ENCODE measurements around the gene HSPA1L.

HSPA1L gene

DNA sequence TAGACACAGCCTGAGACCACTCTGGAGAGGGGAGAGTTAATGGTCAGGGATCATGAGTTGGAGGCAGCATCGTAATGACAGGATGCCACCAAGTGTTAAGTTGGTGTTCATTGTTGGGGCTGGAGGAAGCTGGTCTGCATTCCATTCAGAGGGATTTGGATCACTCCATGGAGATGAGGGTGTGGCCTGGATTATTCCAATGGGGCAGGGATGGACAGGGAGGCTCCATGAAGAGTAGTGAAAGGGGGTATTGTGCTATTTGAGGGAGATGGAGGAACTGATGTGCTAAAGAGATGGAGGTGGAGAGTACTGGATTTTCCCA, 51.5 kb downstream of the HSPA1L start:
- DNase-seq: no peak

- no peak for DNase-seq
Observed at GRCh38 chr6:31762878-31763618, 52.0 kb downstream of the HSPA1L start.

DNA sequence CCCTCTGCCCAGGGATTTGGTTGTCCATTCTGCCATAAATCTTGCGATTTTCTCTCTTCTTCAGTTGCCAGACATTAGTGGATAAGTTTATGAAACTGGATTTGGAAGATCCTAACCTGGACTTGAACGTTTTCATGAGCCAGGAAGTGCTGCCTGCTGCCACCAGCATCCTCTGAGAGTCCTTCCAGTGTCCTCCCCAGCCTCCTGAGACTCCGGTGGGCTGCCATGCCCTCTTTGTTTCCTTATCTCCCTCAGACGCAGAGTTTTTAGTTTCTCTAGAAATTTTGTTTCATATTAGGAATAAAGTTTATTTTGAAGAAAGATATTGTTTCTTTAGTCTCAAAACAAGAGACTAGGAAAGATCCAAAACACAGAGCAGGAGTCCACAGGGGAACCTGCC, 52.7 kb downstream of the HSPA1L start, which contains the start of gene SAPCD1:
Gene SAPCD1 (plus strand): TSS at position 301 of the 400 bp plus-strand sequence. CDS start 399 bp downstream, outside the sequence.
- no peak for DNase-seq

DNA sequence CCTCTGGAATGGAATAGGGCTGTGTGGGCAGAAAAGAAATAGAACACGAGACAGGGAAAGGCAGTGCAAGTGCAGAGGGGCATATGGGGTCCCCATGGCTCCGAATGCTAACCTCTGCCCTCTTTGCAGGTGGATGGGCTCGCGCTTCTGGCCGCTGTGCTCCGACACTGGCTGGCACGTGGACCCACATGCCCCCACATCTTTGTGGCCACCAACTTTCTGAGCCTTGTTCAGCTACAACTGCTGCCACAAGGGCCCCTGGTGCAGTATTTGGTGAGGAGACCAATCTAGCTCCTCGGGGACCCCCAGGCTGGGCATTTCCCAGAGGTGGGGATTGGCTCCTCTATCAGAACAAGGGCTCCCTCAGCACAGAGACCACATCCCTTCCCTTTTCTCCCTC, 53.7 kb downstream of the HSPA1L start:
- DNase-seq: no peak

GRCh38 chr6:31760790-31761189, 54.3 kb downstream of the HSPA1L start:
- DNase-seq: no peak
